NCI-H748 (cell line): ENCODE measurements around the gene ALDH1L1.
"Not testable (repeated sequence)": the region's sequence is repeated elsewhere in the genome, so short reads cannot be mapped to it uniquely, and the experiment has no call there.

Experiments used
- DNase-seq: peaks from one replicate; lab custom pipeline; 2025; ENCODE audit not compliant: unreplicated experiment; lab: John Stamatoyannopoulos, UW

ALDH1L1 gene

GRCh38 chr3:126107203-126107939, 73.0 kb downstream of the ALDH1L1 start:
- DNase-seq = no peak

GRCh38 chr3:126106336-126107202, 73.8 kb downstream of the ALDH1L1 start:
- DNase-seq = no peak

- DNase-seq = no peak
These were observed 74.6 kb downstream of the ALDH1L1 start for GRCh38 chr3:126105691-126106187.

GRCh38 chr3:126104742-126105605, 75.4 kb downstream of the ALDH1L1 start:
- no peak for DNase-seq

- DNase-seq = no peak
These were observed 76.3 kb downstream of the ALDH1L1 start for GRCh38 chr3:126104028-126104635.

- DNase-seq = no peak
These were observed 77.0 kb downstream of the ALDH1L1 start for GRCh38 chr3:126103121-126104027.

GRCh38 chr3:126102530-126102951, 77.8 kb downstream of the ALDH1L1 start:
- no peak for DNase-seq

- DNase-seq = no peak
These were observed 78.4 kb downstream of the ALDH1L1 start for GRCh38 chr3:126102011-126102410.

GRCh38 chr3:126101521-126101982, 78.8 kb downstream of the ALDH1L1 start:
- no peak for DNase-seq

GRCh38 chr3:126100634-126101301, 79.6 kb downstream of the ALDH1L1 start:
- DNase-seq = no peak

GRCh38 chr3:126100269-126100633, 80.1 kb downstream of the ALDH1L1 start:
- DNase-seq = no peak

GRCh38 chr3:126098391-126098858, 82.0 kb downstream of the ALDH1L1 start:
- no peak for DNase-seq

GRCh38 chr3:126097801-126098200, 82.6 kb downstream of the ALDH1L1 start:
- no peak for DNase-seq

- not testable (repeated sequence) for DNase-seq
These were observed 84.1 kb downstream of the ALDH1L1 start for GRCh38 chr3:126096274-126096673.

- not testable (repeated sequence) for DNase-seq
These were observed 88.3 kb downstream of the ALDH1L1 start for GRCh38 chr3:126092128-126092527.

GRCh38 chr3:126087552-126088175, 92.7 kb downstream of the ALDH1L1 start:
- DNase-seq = no peak

GRCh38 chr3:126085841-126086240, 94.5 kb downstream of the ALDH1L1 start:
- no peak for DNase-seq

GRCh38 chr3:126085276-126085675, 95.1 kb downstream of the ALDH1L1 start:
- no peak for DNase-seq
